Astrocyte of the spinal cord (primary cell): ENCODE results near the gene RRP36.

Experiments
- DNase-seq: peaks from one replicate; pipeline ENCODE4 v3.0.0; 2011; ENCODE audit warnings: low read depth, low spot score
- H3K4me3 ChIP-seq: 2 replicates; pipeline ENCODE4 v1.5.1; 2011; ENCODE audit warnings: low read depth, mild to moderate bottlenecking, low read length, moderate library complexity
- in situ Hi-C: cut with HindIII; loops from 2 replicates; pipeline ENCODE4 v1.10.0; 2017; ENCODE audit warnings: low sequenced_read_pairs
- TF ChIP-seq, protein P1 (sequence below): IDR thresholded peaks from 2 replicates; pipeline ENCODE4 v1.5.1; 2012; ENCODE audit warnings: low read depth, mild to moderate bottlenecking, low read length, inconsistent platforms

The RRP36 gene

DNA sequence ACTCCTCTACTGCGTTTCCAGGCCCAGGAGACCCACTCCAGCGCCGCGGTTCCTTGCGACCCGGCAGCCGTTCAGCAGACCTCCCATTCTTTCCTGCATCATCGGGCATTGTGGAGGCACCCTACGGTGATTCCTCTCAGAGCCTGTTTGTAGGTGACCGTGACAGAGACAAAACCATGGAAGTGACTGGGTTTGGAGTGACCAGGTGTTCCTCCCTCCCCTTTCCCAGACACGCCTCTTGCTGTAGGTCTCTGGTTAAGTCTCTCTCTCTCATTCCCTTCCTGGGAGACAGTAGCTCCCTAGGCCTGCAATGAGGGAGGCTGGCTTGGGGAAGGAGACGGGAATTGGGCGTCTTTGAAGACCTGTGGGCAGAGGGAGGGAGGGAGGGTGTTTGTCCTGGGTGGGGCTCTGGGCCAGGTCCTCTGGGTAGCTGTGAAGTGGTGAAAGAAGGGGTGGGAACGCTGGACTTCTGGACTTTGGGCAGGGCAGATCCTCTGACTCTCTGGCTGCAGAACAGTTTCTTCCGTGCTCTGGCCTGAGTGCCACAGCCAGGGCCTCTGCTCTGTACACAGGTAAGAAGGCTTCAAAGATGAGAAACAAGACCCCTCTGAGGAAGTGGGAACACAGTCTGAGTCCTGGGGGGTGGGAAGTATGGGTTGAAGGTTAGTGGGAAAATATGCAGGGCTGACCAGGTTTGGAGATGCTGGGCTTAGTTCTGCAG lies 38.8 kb downstream of the RRP36 start:
- peak overlapping the region; percentile 82 for H3K4me3 ChIP-seq
- no peak for DNase-seq
- in situ Hi-C loops = no loop called here
- TF ChIP-seq, protein P1, sequence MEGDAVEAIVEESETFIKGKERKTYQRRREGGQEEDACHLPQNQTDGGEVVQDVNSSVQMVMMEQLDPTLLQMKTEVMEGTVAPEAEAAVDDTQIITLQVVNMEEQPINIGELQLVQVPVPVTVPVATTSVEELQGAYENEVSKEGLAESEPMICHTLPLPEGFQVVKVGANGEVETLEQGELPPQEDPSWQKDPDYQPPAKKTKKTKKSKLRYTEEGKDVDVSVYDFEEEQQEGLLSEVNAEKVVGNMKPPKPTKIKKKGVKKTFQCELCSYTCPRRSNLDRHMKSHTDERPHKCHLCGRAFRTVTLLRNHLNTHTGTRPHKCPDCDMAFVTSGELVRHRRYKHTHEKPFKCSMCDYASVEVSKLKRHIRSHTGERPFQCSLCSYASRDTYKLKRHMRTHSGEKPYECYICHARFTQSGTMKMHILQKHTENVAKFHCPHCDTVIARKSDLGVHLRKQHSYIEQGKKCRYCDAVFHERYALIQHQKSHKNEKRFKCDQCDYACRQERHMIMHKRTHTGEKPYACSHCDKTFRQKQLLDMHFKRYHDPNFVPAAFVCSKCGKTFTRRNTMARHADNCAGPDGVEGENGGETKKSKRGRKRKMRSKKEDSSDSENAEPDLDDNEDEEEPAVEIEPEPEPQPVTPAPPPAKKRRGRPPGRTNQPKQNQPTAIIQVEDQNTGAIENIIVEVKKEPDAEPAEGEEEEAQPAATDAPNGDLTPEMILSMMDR = no peak

DNA sequence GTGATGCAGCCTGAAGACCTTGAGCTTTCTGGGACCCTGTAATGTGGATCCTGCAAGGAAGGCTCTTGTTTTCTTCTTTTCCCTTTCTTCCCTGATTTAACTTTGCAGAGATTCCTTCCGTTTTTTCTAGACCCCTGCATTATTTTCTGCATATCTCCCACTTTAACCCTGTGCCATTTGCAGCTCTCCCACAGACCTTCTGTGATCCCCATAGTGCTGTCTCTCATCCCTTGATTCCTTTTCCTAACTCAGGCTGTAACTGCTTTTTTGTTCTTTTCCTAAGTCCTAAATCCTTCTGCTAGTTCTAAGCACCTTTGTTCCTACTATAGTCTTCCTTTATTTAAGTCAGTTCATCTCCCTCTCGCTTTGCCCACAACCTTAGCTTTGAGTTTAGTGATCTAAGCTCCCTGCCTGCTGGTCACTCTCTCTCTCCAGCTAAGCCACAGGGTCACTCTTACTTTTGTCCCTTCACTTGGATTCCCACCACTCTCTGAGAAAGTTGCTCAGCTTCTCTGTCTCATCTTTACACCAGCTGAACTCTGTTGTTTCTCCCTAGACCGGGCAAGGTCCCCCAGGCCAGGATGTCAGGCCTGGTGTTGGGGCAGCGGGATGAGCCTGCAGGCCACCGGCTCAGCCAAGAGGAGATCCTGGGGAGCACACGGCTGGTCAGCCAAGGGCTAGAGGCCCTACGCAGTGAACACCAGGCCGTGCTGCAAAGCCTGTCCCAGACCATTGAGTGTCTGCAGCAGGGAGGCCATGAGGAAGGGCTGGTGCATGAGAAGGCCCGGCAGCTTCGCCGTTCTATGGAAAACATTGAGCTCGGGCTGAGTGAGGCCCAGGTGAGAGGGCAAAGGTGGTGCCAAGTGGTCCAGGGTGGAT lies 39.6 kb downstream of the RRP36 start:
- DNase-seq = no peak
- TF ChIP-seq, protein P1 = no peak
- no peak overlapping the region for H3K4me3 ChIP-seq
- in situ Hi-C loops = no loop called here

DNA sequence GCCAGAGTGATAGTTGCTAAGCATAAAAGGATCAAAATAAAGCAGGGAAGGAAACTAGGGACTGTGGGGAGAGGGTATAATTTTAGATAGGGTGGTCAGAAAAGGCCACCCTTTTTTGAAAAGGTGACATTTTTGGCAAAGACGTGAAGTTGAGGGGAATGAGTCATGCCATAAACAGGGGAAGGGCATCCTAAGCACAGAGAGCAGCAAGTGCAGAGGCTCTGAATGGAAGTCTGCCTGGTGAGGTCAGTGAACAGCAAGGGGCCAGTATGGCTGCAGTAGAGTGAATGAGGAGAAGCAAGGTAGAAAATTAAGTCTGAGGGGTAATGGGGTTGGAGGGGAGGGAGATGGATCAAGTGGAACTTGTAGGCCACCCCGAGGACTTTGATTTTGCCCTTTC lies 40.4 kb downstream of the RRP36 start:
- H3K4me3 ChIP-seq = no peak overlapping the region
- TF ChIP-seq, protein P1 = no peak
- in situ Hi-C loops = no loop called here
- DNase-seq = peak; percentile 30

DNA sequence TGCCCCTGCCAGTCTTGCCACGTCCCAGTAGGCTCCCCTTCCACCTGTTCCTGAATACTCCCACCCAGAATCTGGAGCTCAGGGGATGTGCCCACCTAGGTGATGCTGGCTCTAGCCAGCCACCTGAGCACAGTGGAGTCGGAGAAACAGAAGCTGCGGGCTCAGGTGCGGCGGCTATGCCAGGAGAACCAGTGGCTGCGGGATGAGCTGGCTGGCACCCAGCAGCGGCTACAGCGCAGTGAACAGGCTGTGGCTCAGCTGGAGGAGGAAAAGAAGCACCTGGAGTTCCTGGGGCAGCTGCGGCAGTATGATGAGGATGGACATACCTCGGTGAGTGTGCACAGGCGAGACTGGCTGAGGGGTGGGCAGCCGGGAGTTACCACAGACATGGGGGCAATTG lies 41.4 kb downstream of the RRP36 start:
- no peak for DNase-seq
- in situ Hi-C loops = no loop called here
- no peak overlapping the region for H3K4me3 ChIP-seq

DNA sequence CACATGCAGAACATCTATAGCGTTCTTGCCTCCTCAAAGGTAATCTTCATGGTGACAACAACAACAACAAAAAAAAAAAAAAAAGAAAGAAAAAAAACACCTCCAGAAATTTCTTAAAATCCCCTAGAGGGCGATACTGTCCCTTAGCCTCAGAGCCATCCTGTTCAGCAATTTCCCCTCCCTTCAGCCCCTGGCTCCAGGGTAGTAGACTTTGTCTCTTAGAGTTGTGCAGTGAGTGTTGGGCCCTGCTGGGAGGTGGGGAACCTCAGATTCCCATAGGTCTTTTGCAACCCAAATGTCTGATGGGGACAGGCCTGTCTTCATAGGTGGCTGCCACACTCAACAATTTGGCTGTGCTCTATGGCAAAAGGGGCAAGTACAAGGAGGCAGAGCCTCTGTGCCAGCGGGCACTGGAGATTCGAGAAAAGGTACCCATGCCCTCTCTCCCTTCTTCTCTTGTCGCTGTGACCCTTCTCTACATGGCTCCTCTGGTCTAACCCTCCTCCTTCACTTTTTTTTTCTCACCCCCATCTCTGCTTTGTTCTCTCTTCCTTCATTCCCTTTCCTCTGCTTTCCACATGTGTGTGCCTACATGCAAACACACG lies 48.7 kb downstream of the RRP36 start:
- H3K4me3 ChIP-seq = no peak overlapping the region
- DNase-seq = peak; percentile 72
- TF ChIP-seq, protein P1 = peak; percentile 60
- in situ Hi-C loops = no loop called here

More for the DNA sequence above, 41.4 kb downstream of the RRP36 start:
- TF ChIP-seq, protein P1 = no peak

DNA sequence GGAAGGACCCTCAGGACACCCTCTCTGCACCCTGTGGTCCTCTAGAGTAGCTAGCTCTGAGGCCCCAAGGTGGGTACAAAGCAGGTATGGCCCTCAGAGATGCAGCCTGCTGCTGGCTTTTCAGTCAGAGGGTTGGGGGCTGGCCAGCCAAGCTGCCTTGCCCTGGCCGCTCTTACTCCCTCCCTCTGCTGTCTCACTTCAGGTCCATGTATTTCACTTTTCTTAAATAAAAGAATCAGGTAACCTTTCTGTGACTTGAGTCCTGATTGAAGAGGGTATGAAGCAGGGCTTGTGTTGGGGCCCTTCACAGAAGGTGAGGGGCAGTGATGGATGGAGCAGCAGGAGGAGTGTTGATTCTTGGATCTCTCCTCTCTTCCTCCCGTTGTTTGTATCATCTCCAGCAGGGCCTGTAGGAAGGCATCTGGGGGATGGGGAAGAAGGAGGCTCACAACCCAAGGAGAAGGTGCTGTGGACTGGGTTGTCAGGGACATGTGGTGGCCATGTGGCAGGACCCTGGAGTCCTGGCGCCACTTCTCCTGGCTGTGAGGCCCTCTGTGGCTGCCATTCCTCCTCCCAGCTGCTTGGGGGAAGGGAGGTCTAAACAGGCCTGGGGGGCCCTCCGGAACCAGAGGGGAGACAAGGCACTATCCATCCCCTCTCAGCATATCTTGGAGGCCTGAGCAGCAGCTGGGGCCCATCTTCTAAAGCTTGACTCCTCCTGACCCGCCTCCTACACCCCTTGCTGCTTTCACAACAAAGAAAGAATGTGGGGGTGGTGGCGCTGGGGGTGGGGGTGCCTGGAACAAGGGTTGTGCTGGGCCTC lies 53.6 kb downstream of the RRP36 start:
- in situ Hi-C loops = no loop called here
- DNase-seq = peak; percentile 84
- H3K4me3 ChIP-seq = no peak overlapping the region
- TF ChIP-seq, protein P1 = no peak
